Kidney (tissue), 14 donors: ENCODE measurements around the gene NCKAP5. TPM values are rescaled to one million over a fixed set of nuclear protein-coding genes. Genes with fewer than 3 reads are reported as not detected.

Experiments
- DNase-seq, 5 donors: peaks; one replicate each; pipeline ENCODE4 v3.0.0-alpha.2; 2013 to 2020
- FAIRE-seq: peaks from 2 replicates; lab custom pipeline; 2012; peaks lifted over from hg19 to GRCh38; lab: Jason Lieb, UNC
- H3K27ac ChIP-seq, 2 donors: one replicate each; pipeline ENCODE4 v1.7.0; 2013; ENCODE audit warnings: low read depth in 2 of 2, low read length in 2 of 2, inconsistent platforms in 1 of 2
- H3K27me3 ChIP-seq: one replicate; pipeline ENCODE4 v1.7.1; 2013; ENCODE audit warnings: low read length, inconsistent platforms; ENCODE audit not compliant: control insufficient read depth, insufficient read depth
- H3K36me3 ChIP-seq, 3 donors: one replicate each; pipeline versions ENCODE4 v1.7.0 to v1.7.1; 2013; ENCODE audit warnings: low read length in 3 of 3, control low read depth in 1 of 3, inconsistent platforms in 1 of 3; ENCODE audit not compliant: insufficient read depth in 3 of 3, control insufficient read depth in 2 of 3
- H3K4me1 ChIP-seq, 3 donors: one replicate each; pipeline versions ENCODE4 v1.7.0 to v1.7.1; 2013; ENCODE audit warnings: low read length in 3 of 3, inconsistent platforms in 1 of 3, low read depth in 1 of 3; ENCODE audit not compliant: control insufficient read depth in 2 of 3, insufficient read depth in 2 of 3
- H3K4me3 ChIP-seq, 3 donors: one replicate each; pipeline versions ENCODE4 v1.7.0 to v1.8.1; 2013; ENCODE audit warnings: low read length in 3 of 3, control low read depth in 1 of 3, inconsistent platforms in 1 of 3
- H3K9ac ChIP-seq, 3 donors: one replicate each; pipeline versions ENCODE4 v1.7.0 to v1.7.1; 2013; ENCODE audit warnings: low read length in 3 of 3, control low read depth in 1 of 3, inconsistent platforms in 1 of 3
- H3K9me3 ChIP-seq, 3 donors: one replicate each; pipeline versions ENCODE4 v1.7.0 to v1.7.1; 2013; ENCODE audit warnings: low read length in 3 of 3, control low read depth in 1 of 3, inconsistent platforms in 1 of 3; ENCODE audit not compliant: control insufficient read depth in 2 of 3, insufficient read depth in 1 of 3
- intact Hi-C: fragments of 100-400 bp; cut with DNase I; formaldehyde crosslinking; loops from one replicate; pipeline ENCODE4 v1.11.1; 2022
- polyA plus RNA-seq: library from polyadenylated mRNA; stranded (reverse); fragments of 350-450 nt; fragmentation: Illumina TruSeq; extraction: RNeasy Lipid Tissue Mini Kit (QIAGEN cat#74804); gene quantifications from one replicate; pipeline ENCODE4 v1.2.3, GENCODE V29; 2014; ENCODE audit warnings: low read depth, low replicate concordance; ENCODE audit not compliant: insufficient read depth
- total RNA-seq: library from RNA; stranded (reverse); fragmentation: NEBNext Ultra II Directional; extraction: Animal tissue kit (Norgen Biotek cat#: 25700); gene quantifications from one replicate; pipeline ENCODE4 v1.2.1, GENCODE V29; 2021
- TF ChIP-seq, protein P1 (sequence below): IDR thresholded peaks from 3 replicates; pipeline ENCODE4 v1.5.1; 2012; ENCODE audit warnings: mild to moderate bottlenecking, moderate library complexity, borderline replicate concordance; ENCODE audit not compliant: insufficient read depth; ENCODE audit errors: extremely low read depth
- donor health status: control.
- donor health status: control.
- donor health status: control.
- donor health status: control.
- donor health status: control.
- donor health status: DM: yes; HTN: yes; CAD: no.
- donor health status: Normal renal cell carcinoma (clear cell type).

NCKAP5 gene
- total and polyA plus RNA-seq, 2 donors from 2014 or later, result 1.8 to 2.9 TPM

DNA sequence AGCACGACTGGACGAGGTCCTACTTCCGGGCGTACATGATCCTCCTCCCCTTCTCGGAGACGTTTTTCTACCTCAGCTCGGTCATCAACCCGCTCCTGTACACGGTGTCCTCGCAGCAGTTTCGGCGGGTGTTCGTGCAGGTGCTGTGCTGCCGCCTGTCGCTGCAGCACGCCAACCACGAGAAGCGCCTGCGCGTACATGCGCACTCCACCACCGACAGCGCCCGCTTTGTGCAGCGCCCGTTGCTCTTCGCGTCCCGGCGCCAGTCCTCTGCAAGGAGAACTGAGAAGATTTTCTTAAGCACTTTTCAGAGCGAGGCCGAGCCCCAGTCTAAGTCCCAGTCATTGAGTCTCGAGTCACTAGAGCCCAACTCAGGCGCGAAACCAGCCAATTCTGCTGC is 923.1 kb downstream of the NCKAP5 start:
- H3K9me3 ChIP-seq, result no peaks in the 10 kb centered on the region
- intact Hi-C loops, result no loop called here
- no peak overlapping the region for H3K9ac ChIP-seq
- FAIRE-seq (no peak), DNase-seq (no peak)
- H3K4me1 ChIP-seq, result no peaks in the 10 kb centered on the region
- H3K36me3 ChIP-seq, result no peaks in the 10 kb centered on the region
- no peak overlapping the region for H3K27ac ChIP-seq
- H3K4me3 ChIP-seq, result peak overlapping the region in 2 of 3 donors; percentile 5 to 29
- H3K27me3 ChIP-seq, result no peaks in the 10 kb centered on the region
- TF ChIP-seq, protein P1, sequence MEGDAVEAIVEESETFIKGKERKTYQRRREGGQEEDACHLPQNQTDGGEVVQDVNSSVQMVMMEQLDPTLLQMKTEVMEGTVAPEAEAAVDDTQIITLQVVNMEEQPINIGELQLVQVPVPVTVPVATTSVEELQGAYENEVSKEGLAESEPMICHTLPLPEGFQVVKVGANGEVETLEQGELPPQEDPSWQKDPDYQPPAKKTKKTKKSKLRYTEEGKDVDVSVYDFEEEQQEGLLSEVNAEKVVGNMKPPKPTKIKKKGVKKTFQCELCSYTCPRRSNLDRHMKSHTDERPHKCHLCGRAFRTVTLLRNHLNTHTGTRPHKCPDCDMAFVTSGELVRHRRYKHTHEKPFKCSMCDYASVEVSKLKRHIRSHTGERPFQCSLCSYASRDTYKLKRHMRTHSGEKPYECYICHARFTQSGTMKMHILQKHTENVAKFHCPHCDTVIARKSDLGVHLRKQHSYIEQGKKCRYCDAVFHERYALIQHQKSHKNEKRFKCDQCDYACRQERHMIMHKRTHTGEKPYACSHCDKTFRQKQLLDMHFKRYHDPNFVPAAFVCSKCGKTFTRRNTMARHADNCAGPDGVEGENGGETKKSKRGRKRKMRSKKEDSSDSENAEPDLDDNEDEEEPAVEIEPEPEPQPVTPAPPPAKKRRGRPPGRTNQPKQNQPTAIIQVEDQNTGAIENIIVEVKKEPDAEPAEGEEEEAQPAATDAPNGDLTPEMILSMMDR, result no peak

- DNase-seq, result no peak
- H3K4me3 ChIP-seq, result no peak overlapping the region
- H3K9ac ChIP-seq, result no peak overlapping the region
- no peaks in the 10 kb centered on the region for H3K9me3 ChIP-seq
- no peaks in the 10 kb centered on the region for H3K36me3 ChIP-seq
- no peak overlapping the region for H3K27ac ChIP-seq
- no peaks in the 10 kb centered on the region for H3K27me3 ChIP-seq
- intact Hi-C loops, result no loop called here
- TF ChIP-seq, protein P1, result no peak
- H3K4me1 ChIP-seq, result no peaks in the 10 kb centered on the region
- no peak for FAIRE-seq
Measured at GRCh38 chr2:132642415-132642814, 925.8 kb downstream of the NCKAP5 start.

- Histone ChIP-seq H3K27ac (no peak overlapping the region), H3K4me1 (no peaks in the 10 kb centered on the region), H3K27me3 (no peaks in the 10 kb centered on the region), H3K9ac (no peak overlapping the region), H3K36me3 (no peaks in the 10 kb centered on the region), H3K4me3 (no peak overlapping the region), H3K9me3 (no peaks in the 10 kb centered on the region)
- TF ChIP-seq, protein P1, result no peak
- DNase-seq, result no peak
- intact Hi-C loops, result no loop called here
- FAIRE-seq, result no peak
Measured at GRCh38 chr2:132641819-132642218, 926.4 kb downstream of the NCKAP5 start.

GRCh38 chr2:132640116-132640515 is 928.1 kb downstream of the NCKAP5 start:
- TF ChIP-seq, protein P1, result no peak
- DNase-seq, result no peak
- no peak overlapping the region for H3K9ac ChIP-seq
- no peak overlapping the region for H3K4me3 ChIP-seq
- intact Hi-C loops, result no loop called here
- no peak overlapping the region for H3K27ac ChIP-seq
- H3K27me3 ChIP-seq, result no peaks in the 10 kb centered on the region
- no peaks in the 10 kb centered on the region for H3K36me3 ChIP-seq
- H3K4me1 ChIP-seq, result peaks cover 0 to 6% (median 2%) of the 10 kb centered on the region in 3 donors
- H3K9me3 ChIP-seq, result no peaks in the 10 kb centered on the region
- FAIRE-seq, result no peak
